Heart right ventricle (tissue), 16 donors: Measurements from ENCODE around the gene CD109. TPM values are rescaled to one million over a fixed set of nuclear protein-coding genes. Genes with fewer than 3 reads are reported as not detected.
A peak's percentile ranks its signal among the peaks of the same experiment; 100 is the strongest.

ENCODE experiments used
- ATAC-seq, 8 donors: fragments of 200-7000 bp; cut with Tn5 transposase; one replicate each; pipeline ENCODE4 v1.9.1; 2020; ENCODE audit warnings: mild to moderate bottlenecking in 8 of 8, moderate library complexity in 8 of 8, moderate number of reproducible peaks in 1 of 8
- DNase-seq, 2 donors: peaks; one replicate each; pipeline ENCODE4 v3.0.0-alpha.2; 2020
- H3K27ac ChIP-seq, 10 donors: fragments of 200-600 bp; sonication (generic) in 2 of 10; one replicate each; pipeline versions ENCODE4 v1.5.0 to v1.8.0; 2020 to 2022; ENCODE audit warnings: mild to moderate bottlenecking in 3 of 10
- H3K27me3 ChIP-seq, 7 donors: fragments of 200-600 bp; one replicate each; pipeline ENCODE4 v1.8.0; 2021 to 2022; ENCODE audit warnings: mild to moderate bottlenecking in 2 of 7
- H3K36me3 ChIP-seq, 9 donors: fragments of 200-600 bp; sonication (generic) in 1 of 9; one replicate each; pipeline versions ENCODE4 v1.5.0 to v1.8.0; 2020 to 2022; ENCODE audit warnings: mild to moderate bottlenecking in 2 of 9
- H3K4me1 ChIP-seq, 9 donors: fragments of 200-600 bp; sonication (generic) in 1 of 9; one replicate each; pipeline versions ENCODE4 v1.5.0 to v1.8.0; 2020 to 2022; ENCODE audit warnings: mild to moderate bottlenecking in 4 of 9
- H3K4me3 ChIP-seq, 10 donors: fragments of 200-600 bp; sonication (generic) in 2 of 10; one replicate each; pipeline versions ENCODE4 v1.5.0 to v1.8.0; 2020 to 2022; ENCODE audit warnings: mild to moderate bottlenecking in 7 of 10, moderate library complexity in 2 of 10
- H3K9me3 ChIP-seq, 11 donors: fragments of 200-600 bp in 10 of 11; sonication (generic) in 2 of 11; one replicate each; pipeline versions ENCODE4 v1.5.0 to v1.8.0; 2013 to 2022; ENCODE audit warnings: mild to moderate bottlenecking in 2 of 11, control low read depth in 1 of 11, moderate library complexity in 1 of 11
- CTCF ChIP-seq, 9 donors: fragments of 200-600 bp; sonication (generic) in 2 of 9; IDR thresholded peaks; one replicate each; pipeline versions ENCODE4 v1.5.0 to v1.8.0; 2021 to 2022; ENCODE audit warnings: antibody characterized with exemption in 9 of 9, mild to moderate bottlenecking in 5 of 9, moderate library complexity in 1 of 9
- WGBS, 2 donors: extraction: QIAGEN DNeasy Blood & Tissue Kit; methylation state at CpG; one replicate each; pipeline ENCODE4 v1.1.7; 2013; ENCODE audit warnings: inconsistent platforms in 1 of 2; 5-methylcytosine and 5-hydroxymethylcytosine counted together
- intact Hi-C, 10 donors: fragments of 100-400 bp; cut with DNase I; formaldehyde crosslinking; loops; one replicate each; pipeline versions ENCODE4 v1.11.1 to v1.14.2; 2022
- polyA plus RNA-seq, 2 donors: library from polyadenylated mRNA; stranded (reverse); fragments of 200-250 nt; gene quantifications; one replicate each; pipeline ENCODE4 v1.2.3, GENCODE V29; 2013
- total RNA-seq, 10 donors: library from RNA; stranded (reverse); fragmentation: NEBNext Ultra II Directional in 3 of 10; extraction: Animal tissue kit (Norgen Biotek cat#: 25700) in 3 of 10; gene quantifications; one replicate each; pipeline versions ENCODE4 v1.2.1 to v1.2.4, GENCODE V29; 2021 to 2023
- donor health status: Arrhythmogenic right ventricular cardiomyopathy.
- donor health status: ischemic (EF 13 %, LVEDD 7.1; RV severe dilation, severe dysfunction).
- donor health status: healthy with polysubstance abuse.
- donor health status: DM: no; HTN: yes; CAD: no.
- donor health status: DM: no; HTN: no; CAD: no.
- donor health status: ischemic (EF 25% LVEDD 6.9; RV normal size, moderate dysfunction).
- donor health status: ischemic (EF 25% LVEDD 5.7; RV mildly dilated, moderate dysfunction).
- donor health status: healthy.
- donor health status: DM: yes; HTN: yes; CAD: no.
- donor health status: Ischemic cardiomyopathy.
- donor health status: ischemic (EF 35%, LVEDD 5.7; RV mildly dilated, moderate dysfunction).
- donor health status: nonischemic (EF 11% LVEDD 7.7; RV severe dilation, severe dysfunction).
- donor health status: DM: yes; HTN: yes; CAD: no.
- donor health status: PGD.
- donor health status: ischemic (EF 29% LVEDD 5.4; RV normal size, mild dysfunction).
- donor health status: nonischemic (EF 23%, LVEDD 6.1; RV moderate dilation, normal function).

The CD109 gene
- total and polyA plus RNA-seq, 12 donors = 2.3 to 15.4 (median 7.9) TPM

GRCh38 chr6:73727114-73727513 lies 31.1 kb downstream of the CD109 start:
- 93 to 94% methylated on average over 5 of the region's 5 CpGs for WGBS, 2 donors
- peaks cover 0 to 28% (median 11%) of the 10 kb centered on the region in 9 donors for H3K4me1 ChIP-seq
- no peak overlapping the region for H3K27ac ChIP-seq
- H3K36me3 ChIP-seq = peaks cover 0 to 16% (median 0%) of the 10 kb centered on the region in 9 donors
- H3K9me3 ChIP-seq = no peaks in the 10 kb centered on the region
- no peak for DNase-seq
- no peaks in the 10 kb centered on the region for H3K27me3 ChIP-seq
- no peak overlapping the region for H3K4me3 ChIP-seq
- intact Hi-C loops = no loop called here
- TF ChIP-seq CTCF (IDR thresholded peaks at IDR 0.05) = no peak
- ATAC-seq = no peak

- intact Hi-C loops = no loop called here
- 82 to 85% methylated on average over 4 of the region's 4 CpGs for WGBS, 2 donors
- no peak for ATAC-seq
- H3K27me3 ChIP-seq = no peaks in the 10 kb centered on the region
- peaks cover 0 to 16% (median 0%) of the 10 kb centered on the region in 9 donors for H3K36me3 ChIP-seq
- no peak for TF ChIP-seq CTCF (IDR thresholded peaks at IDR 0.05)
- no peaks in the 10 kb centered on the region for H3K9me3 ChIP-seq
- no peak for DNase-seq
- peaks cover 0 to 21% (median 5%) of the 10 kb centered on the region in 9 donors for H3K4me1 ChIP-seq
- H3K27ac ChIP-seq = no peak overlapping the region
- H3K4me3 ChIP-seq = no peak overlapping the region
Measured at GRCh38 chr6:73728548-73729205, 32.7 kb downstream of the CD109 start.

- Histone ChIP-seq H3K27me3 (no peaks in the 10 kb centered on the region), H3K36me3 (peaks cover 0 to 16% (median 0%) of the 10 kb centered on the region in 9 donors), H3K4me1 (no peaks in the 10 kb centered on the region), H3K9me3 (no peaks in the 10 kb centered on the region), H3K4me3 (no peak overlapping the region), H3K27ac (no peak overlapping the region)
- no peak for DNase-seq
- no peak for TF ChIP-seq CTCF (IDR thresholded peaks at IDR 0.05)
- no peak for ATAC-seq
- intact Hi-C loops = loop anchor here in 4 of 10 donors (5.0 to 10.0 kb wide), 3 partner anchors 54 to 216 kb away; no protein-coding TSS in a partner anchor
- WGBS, 2 donors = 96 to 98% methylated on average over 5 of the region's 5 CpGs
Measured at GRCh38 chr6:73731285-73731684, 35.3 kb downstream of the CD109 start.

GRCh38 chr6:73732845-73733675 lies 37.1 kb downstream of the CD109 start:
- no peak overlapping the region for H3K4me3 ChIP-seq
- H3K27me3 ChIP-seq = no peaks in the 10 kb centered on the region
- H3K36me3 ChIP-seq = peaks cover 0 to 16% (median 0%) of the 10 kb centered on the region in 9 donors
- intact Hi-C loops = loop anchor here (1.0 to 10.0 kb wide), 6 partner anchors 56 to 218 kb away; no protein-coding TSS in a partner anchor
- H3K4me1 ChIP-seq = peaks cover 0 to 2% (median 0%) of the 10 kb centered on the region in 9 donors
- 64 to 73% methylated on average over 6 of the region's 6 CpGs for WGBS, 2 donors
- ATAC-seq (peak; percentile 84 to 92 (median 90)), DNase-seq (peak; percentile 50 to 70)
- H3K9me3 ChIP-seq = no peaks in the 10 kb centered on the region
- H3K27ac ChIP-seq = no peak overlapping the region
- TF ChIP-seq CTCF (IDR thresholded peaks at IDR 0.05) = peak; percentile 82 to 95 (median 91)
